Measurements from ENCODE around the gene TAP2.

TAP2 gene

GRCh38 chr6:32868257-32868788, 29.8 kb upstream of the TAP2 start:
- Histone ChIP-seq H3K27me3 (ENCODE audit: control insufficient read depth, insufficient read depth, low read length, poor library complexity, severe bottlenecking) (peaks cover 25% of the 10 kb centered on the region), H3K9me3 (ENCODE audit: control insufficient read depth, low read length) (no peaks in the 10 kb centered on the region), H3K4me1 (ENCODE audit: control insufficient read depth, insufficient read depth, low read length) (no peaks in the 10 kb centered on the region), H3K27ac (ENCODE audit: insufficient read depth, low read depth, low read length, poor library complexity, severe bottlenecking) (no peak overlapping the region), H3K36me3 (ENCODE audit: control insufficient read depth, insufficient read depth, low read length) (no peaks in the 10 kb centered on the region), H3K4me3 (ENCODE audit: insufficient read depth, low read depth, low read length) (no peak overlapping the region)
- 3 to 26% methylated on average over 3 to 4 of the region's 5 CpGs for WGBS, 2 experiments

GRCh38 chr6:32867554-32868256, 29.2 kb upstream of the TAP2 start:
- H3K4me1 ChIP-seq (ENCODE audit: control insufficient read depth, insufficient read depth, low read length) = no peaks in the 10 kb centered on the region
- no peaks in the 10 kb centered on the region for H3K9me3 ChIP-seq (ENCODE audit: control insufficient read depth, low read length)
- 79 to 86% methylated on average over 8 of the region's 8 CpGs for WGBS, 2 experiments
- no peaks in the 10 kb centered on the region for H3K36me3 ChIP-seq (ENCODE audit: control insufficient read depth, insufficient read depth, low read length)
- no peak overlapping the region for H3K4me3 ChIP-seq (ENCODE audit: insufficient read depth, low read depth, low read length)
- H3K27ac ChIP-seq (ENCODE audit: insufficient read depth, low read depth, low read length, poor library complexity, severe bottlenecking) = no peak overlapping the region
- H3K27me3 ChIP-seq (ENCODE audit: control insufficient read depth, insufficient read depth, low read length, poor library complexity, severe bottlenecking) = peaks cover 25% of the 10 kb centered on the region

GRCh38 chr6:32867022-32867477, 28.5 kb upstream of the TAP2 start:
- Histone ChIP-seq H3K36me3 (ENCODE audit: control insufficient read depth, insufficient read depth, low read length) (no peaks in the 10 kb centered on the region), H3K9me3 (ENCODE audit: control insufficient read depth, low read length) (no peaks in the 10 kb centered on the region), H3K27me3 (ENCODE audit: control insufficient read depth, insufficient read depth, low read length, poor library complexity, severe bottlenecking) (peaks cover 25% of the 10 kb centered on the region), H3K4me1 (ENCODE audit: control insufficient read depth, insufficient read depth, low read length) (no peaks in the 10 kb centered on the region), H3K27ac (ENCODE audit: insufficient read depth, low read depth, low read length, poor library complexity, severe bottlenecking) (no peak overlapping the region), H3K4me3 (ENCODE audit: insufficient read depth, low read depth, low read length) (no peak overlapping the region)
- 78 to 89% methylated on average over 3 of the region's 3 CpGs for WGBS, 2 experiments

- H3K4me3 ChIP-seq (ENCODE audit: insufficient read depth, low read depth, low read length) = no peak overlapping the region
- WGBS, 2 experiments = 86 to 87% methylated on average over 10 of the region's 10 CpGs
- peaks cover 23% of the 10 kb centered on the region for H3K27me3 ChIP-seq (ENCODE audit: control insufficient read depth, insufficient read depth, low read length, poor library complexity, severe bottlenecking)
- H3K27ac ChIP-seq (ENCODE audit: insufficient read depth, low read depth, low read length, poor library complexity, severe bottlenecking) = no peak overlapping the region
- H3K36me3 ChIP-seq (ENCODE audit: control insufficient read depth, insufficient read depth, low read length) = no peaks in the 10 kb centered on the region
- H3K4me1 ChIP-seq (ENCODE audit: control insufficient read depth, insufficient read depth, low read length) = peaks cover 3% of the 10 kb centered on the region
- H3K9me3 ChIP-seq (ENCODE audit: control insufficient read depth, low read length) = no peaks in the 10 kb centered on the region
Measured at GRCh38 chr6:32865724-32866443, 27.3 kb upstream of the TAP2 start.

GRCh38 chr6:32862725-32863124, 24.2 kb upstream of the TAP2 start:
- Histone ChIP-seq H3K9me3 (ENCODE audit: control insufficient read depth, low read length) (no peaks in the 10 kb centered on the region), H3K4me1 (ENCODE audit: control insufficient read depth, insufficient read depth, low read length) (peaks cover 4% of the 10 kb centered on the region), H3K4me3 (ENCODE audit: insufficient read depth, low read depth, low read length) (no peak overlapping the region), H3K36me3 (ENCODE audit: control insufficient read depth, insufficient read depth, low read length) (no peaks in the 10 kb centered on the region), H3K27ac (ENCODE audit: insufficient read depth, low read depth, low read length, poor library complexity, severe bottlenecking) (no peak overlapping the region), H3K27me3 (ENCODE audit: control insufficient read depth, insufficient read depth, low read length, poor library complexity, severe bottlenecking) (peaks cover 11% of the 10 kb centered on the region)
- 96 to 100% methylated on average over 3 of the region's 3 CpGs for WGBS, 2 experiments

GRCh38 chr6:32860674-32861073, 22.1 kb upstream of the TAP2 start:
- H3K36me3 ChIP-seq (ENCODE audit: control insufficient read depth, insufficient read depth, low read length) = no peaks in the 10 kb centered on the region
- H3K4me3 ChIP-seq (ENCODE audit: insufficient read depth, low read depth, low read length) = no peak overlapping the region
- peaks cover 4% of the 10 kb centered on the region for H3K4me1 ChIP-seq (ENCODE audit: control insufficient read depth, insufficient read depth, low read length)
- 86% methylated on average over 1 of the region's 1 CpG; no CpG with 5 or more reads in 1 of the 2 experiments for WGBS, 2 experiments
- H3K9me3 ChIP-seq (ENCODE audit: control insufficient read depth, low read length) = no peaks in the 10 kb centered on the region
- no peak overlapping the region for H3K27ac ChIP-seq (ENCODE audit: insufficient read depth, low read depth, low read length, poor library complexity, severe bottlenecking)
- peaks cover 25% of the 10 kb centered on the region for H3K27me3 ChIP-seq (ENCODE audit: control insufficient read depth, insufficient read depth, low read length, poor library complexity, severe bottlenecking)

GRCh38 chr6:32858194-32858593, 19.7 kb upstream of the TAP2 start:
- 91 to 92% methylated on average over 5 of the region's 5 CpGs for WGBS, 2 experiments
- H3K27me3 ChIP-seq (ENCODE audit: control insufficient read depth, insufficient read depth, low read length, poor library complexity, severe bottlenecking) = peaks cover 50% of the 10 kb centered on the region
- H3K4me3 ChIP-seq (ENCODE audit: insufficient read depth, low read depth, low read length) = no peak overlapping the region
- peaks cover 5% of the 10 kb centered on the region for H3K4me1 ChIP-seq (ENCODE audit: control insufficient read depth, insufficient read depth, low read length)
- H3K27ac ChIP-seq (ENCODE audit: insufficient read depth, low read depth, low read length, poor library complexity, severe bottlenecking) = no peak overlapping the region
- H3K36me3 ChIP-seq (ENCODE audit: control insufficient read depth, insufficient read depth, low read length) = no peaks in the 10 kb centered on the region
- H3K9me3 ChIP-seq (ENCODE audit: control insufficient read depth, low read length) = no peaks in the 10 kb centered on the region

- Histone ChIP-seq H3K9me3 (ENCODE audit: control insufficient read depth, low read length) (no peaks in the 10 kb centered on the region), H3K27ac (ENCODE audit: insufficient read depth, low read depth, low read length, poor library complexity, severe bottlenecking) (no peak overlapping the region), H3K4me3 (ENCODE audit: insufficient read depth, low read depth, low read length) (no peak overlapping the region), H3K27me3 (ENCODE audit: control insufficient read depth, insufficient read depth, low read length, poor library complexity, severe bottlenecking) (peaks cover 59% of the 10 kb centered on the region), H3K4me1 (ENCODE audit: control insufficient read depth, insufficient read depth, low read length) (peaks cover 14% of the 10 kb centered on the region), H3K36me3 (ENCODE audit: control insufficient read depth, insufficient read depth, low read length) (no peaks in the 10 kb centered on the region)
- 93 to 94% methylated on average over 14 of the region's 14 CpGs for WGBS, 2 experiments
Measured at GRCh38 chr6:32857156-32857891, 18.8 kb upstream of the TAP2 start.

- 92 to 95% methylated on average over 8 of the region's 8 CpGs for WGBS, 2 experiments
- H3K4me1 ChIP-seq (ENCODE audit: control insufficient read depth, insufficient read depth, low read length) = peaks cover 10% of the 10 kb centered on the region
- no peak overlapping the region for H3K27ac ChIP-seq (ENCODE audit: insufficient read depth, low read depth, low read length, poor library complexity, severe bottlenecking)
- H3K27me3 ChIP-seq (ENCODE audit: control insufficient read depth, insufficient read depth, low read length, poor library complexity, severe bottlenecking) = peaks cover 76% of the 10 kb centered on the region
- H3K36me3 ChIP-seq (ENCODE audit: control insufficient read depth, insufficient read depth, low read length) = no peaks in the 10 kb centered on the region
- no peak overlapping the region for H3K4me3 ChIP-seq (ENCODE audit: insufficient read depth, low read depth, low read length)
- no peaks in the 10 kb centered on the region for H3K9me3 ChIP-seq (ENCODE audit: control insufficient read depth, low read length)
Measured at GRCh38 chr6:32855467-32856174, 17.1 kb upstream of the TAP2 start.

All from ectodermal cell (in vitro differentiated cells).